PFSK-1 (cell line): Measurements from ENCODE around the gene SEL1L2.

ENCODE experiments used
- POLR2AphosphoS5 ChIP-seq: IDR thresholded peaks from 2 replicates; pipeline ENCODE4 v1.6.1; 2012; ENCODE audit warnings: low read depth, mild to moderate bottlenecking, control low read depth, low read length, moderate library complexity
- REST ChIP-seq, 2 experiments: IDR thresholded peaks; 2 replicates each; pipeline versions ENCODE4 v1.6.1 to v1.8.0; 2011 to 2012; ENCODE audit warnings: low read depth in 2 of 2, low read length in 2 of 2, control low read depth in 1 of 2, inconsistent platforms in 1 of 2, mild to moderate bottlenecking in 1 of 2, moderate library complexity in 1 of 2; ENCODE audit not compliant: insufficient read depth in 1 of 2
- SIN3A ChIP-seq: IDR thresholded peaks from 2 replicates; pipeline ENCODE4 v1.6.1; 2012; ENCODE audit warnings: mild to moderate bottlenecking, low read length, moderate library complexity, borderline replicate concordance; ENCODE audit not compliant: insufficient read depth

GRCh38 chr20:13809373-13809772, 181.0 kb downstream of the SEL1L2 start:
- TF ChIP-seq REST (IDR thresholded peaks at IDR 0.05; ENCODE audit: insufficient read depth in 1 of 2, low read depth in 2 of 2, low read length in 2 of 2) (no peak), POLR2AphosphoS5 (no peak), SIN3A (no peak)
